Psoas muscle (tissue), 8 donors: ENCODE results near the gene TAF10. TPM values are rescaled to one million over a fixed set of nuclear protein-coding genes. Genes with fewer than 3 reads are reported as not detected.

ENCODE experiments used
- ATAC-seq, 4 donors: fragments of 200-7000 bp; cut with Tn5 transposase; one replicate each; pipeline ENCODE4 v1.9.1; 2020; ENCODE audit warnings: moderate library complexity in 3 of 4, mild to moderate bottlenecking in 2 of 4
- DNase-seq, 2 donors: peaks; one replicate each; pipeline ENCODE4 v3.0.0-alpha.2; 2020
- H3K27ac ChIP-seq: fragments of 200-600 bp; one replicate; pipeline ENCODE4 v1.8.0; 2022
- H3K27me3 ChIP-seq, 3 donors: fragments of 200-600 bp in 1 of 3; one replicate each; pipeline versions ENCODE4 v1.6.1 to v1.8.0; 2013 to 2022; ENCODE audit warnings: low read length in 2 of 3, mild to moderate bottlenecking in 2 of 3, moderate library complexity in 1 of 3; ENCODE audit not compliant: insufficient read depth in 3 of 3
- H3K36me3 ChIP-seq, 2 donors: fragments of 200-600 bp in 1 of 2; one replicate each; pipeline versions ENCODE4 v1.6.1 to v1.8.0; 2013 to 2022; ENCODE audit warnings: low read depth in 1 of 2, mild to moderate bottlenecking in 1 of 2, moderate library complexity in 1 of 2; ENCODE audit not compliant: insufficient read depth in 1 of 2
- H3K4me1 ChIP-seq: fragments of 200-600 bp; one replicate; pipeline ENCODE4 v1.8.0; 2022
- H3K4me3 ChIP-seq: fragments of 200-600 bp; one replicate; pipeline ENCODE4 v1.8.0; 2022; ENCODE audit warnings: mild to moderate bottlenecking
- H3K9me3 ChIP-seq: fragments of 200-600 bp; one replicate; pipeline ENCODE4 v1.8.0; 2022
- WGBS, 3 donors: extraction: QIAGEN DNeasy Blood & Tissue Kit; methylation state at CpG; one replicate each; pipeline versions ENCODE4 v1.1.6 to v1.1.7; 2013; 5-methylcytosine and 5-hydroxymethylcytosine counted together
- intact Hi-C, 2 donors: fragments of 100-400 bp; cut with DNase I; formaldehyde crosslinking; loops; one replicate each; pipeline versions ENCODE4 v1.11.0 to v1.14.2; 2022
- polyA plus RNA-seq, 3 donors: library from polyadenylated mRNA; stranded (reverse); fragments of 200-250 nt; gene quantifications; one replicate each; pipeline ENCODE4 v1.2.3, GENCODE V29; 2013
- total RNA-seq, 4 donors: library from RNA; stranded (reverse); fragmentation: NEBNext Ultra II Directional in 2 of 4; extraction: Animal tissue kit (Norgen Biotek cat#: 25700) in 2 of 4; gene quantifications; one replicate each; pipeline versions ENCODE4 v1.2.1 to v1.2.4, GENCODE V29; 2021 to 2023
- TF ChIP-seq, protein P1 (sequence below): fragments of 200-600 bp; IDR thresholded peaks from one replicate; pipeline ENCODE4 v1.8.0; 2022; ENCODE audit warnings: antibody characterized with exemption
- donor health status: healthy with polysubstance abuse.
- donor health status: DM: no; HTN: no; CAD: no; lungs with moderate emphysema.
- donor health status: Bipolar disorder and iron deficiency.
- donor health status: healthy.
- donor health status: DM: yes; HTN: yes; CAD: no.
- donor health status: DM: no; HTN: no; CAD: no.
- donor health status: DM: no; HTN: no; CAD: no.
- donor health status: DM: yes; HTN: yes; CAD: no.

The TAF10 gene
- total and polyA plus RNA-seq, 7 donors = 67.0 to 119 (median 80.3) TPM

GRCh38 chr11:6586434-6587359 is 25.3 kb downstream of the TAF10 start:
- no peak for DNase-seq
- H3K36me3 ChIP-seq = peaks cover 1 to 16% of the 10 kb centered on the region in 2 donors
- intact Hi-C loops = no loop called here
- TF ChIP-seq, protein P1, sequence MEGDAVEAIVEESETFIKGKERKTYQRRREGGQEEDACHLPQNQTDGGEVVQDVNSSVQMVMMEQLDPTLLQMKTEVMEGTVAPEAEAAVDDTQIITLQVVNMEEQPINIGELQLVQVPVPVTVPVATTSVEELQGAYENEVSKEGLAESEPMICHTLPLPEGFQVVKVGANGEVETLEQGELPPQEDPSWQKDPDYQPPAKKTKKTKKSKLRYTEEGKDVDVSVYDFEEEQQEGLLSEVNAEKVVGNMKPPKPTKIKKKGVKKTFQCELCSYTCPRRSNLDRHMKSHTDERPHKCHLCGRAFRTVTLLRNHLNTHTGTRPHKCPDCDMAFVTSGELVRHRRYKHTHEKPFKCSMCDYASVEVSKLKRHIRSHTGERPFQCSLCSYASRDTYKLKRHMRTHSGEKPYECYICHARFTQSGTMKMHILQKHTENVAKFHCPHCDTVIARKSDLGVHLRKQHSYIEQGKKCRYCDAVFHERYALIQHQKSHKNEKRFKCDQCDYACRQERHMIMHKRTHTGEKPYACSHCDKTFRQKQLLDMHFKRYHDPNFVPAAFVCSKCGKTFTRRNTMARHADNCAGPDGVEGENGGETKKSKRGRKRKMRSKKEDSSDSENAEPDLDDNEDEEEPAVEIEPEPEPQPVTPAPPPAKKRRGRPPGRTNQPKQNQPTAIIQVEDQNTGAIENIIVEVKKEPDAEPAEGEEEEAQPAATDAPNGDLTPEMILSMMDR = no peak
- peaks cover 15% of the 10 kb centered on the region for H3K9me3 ChIP-seq
- H3K4me1 ChIP-seq = peaks cover 6% of the 10 kb centered on the region
- WGBS, 3 donors = 80 to 93% (median 81%) methylated on average over 25 of the region's 25 CpGs
- H3K27ac ChIP-seq = no peak overlapping the region
- no peaks in the 10 kb centered on the region for H3K27me3 ChIP-seq
- no peak overlapping the region for H3K4me3 ChIP-seq
- ATAC-seq = peak; percentile 32 to 50 (median 40)

GRCh38 chr11:6584528-6584927 is 27.5 kb downstream of the TAF10 start:
- intact Hi-C loops = no loop called here
- H3K4me3 ChIP-seq = no peak overlapping the region
- 93 to 99% (median 95%) methylated on average over 4 of the region's 4 CpGs for WGBS, 3 donors
- ATAC-seq (no peak), DNase-seq (no peak)
- peaks cover 6% of the 10 kb centered on the region for H3K4me1 ChIP-seq
- TF ChIP-seq, protein P1 = no peak
- H3K9me3 ChIP-seq = peaks cover 15% of the 10 kb centered on the region
- H3K27ac ChIP-seq = no peak overlapping the region
- no peaks in the 10 kb centered on the region for H3K27me3 ChIP-seq
- H3K36me3 ChIP-seq = peaks cover 0 to 4% of the 10 kb centered on the region in 2 donors

DNA sequence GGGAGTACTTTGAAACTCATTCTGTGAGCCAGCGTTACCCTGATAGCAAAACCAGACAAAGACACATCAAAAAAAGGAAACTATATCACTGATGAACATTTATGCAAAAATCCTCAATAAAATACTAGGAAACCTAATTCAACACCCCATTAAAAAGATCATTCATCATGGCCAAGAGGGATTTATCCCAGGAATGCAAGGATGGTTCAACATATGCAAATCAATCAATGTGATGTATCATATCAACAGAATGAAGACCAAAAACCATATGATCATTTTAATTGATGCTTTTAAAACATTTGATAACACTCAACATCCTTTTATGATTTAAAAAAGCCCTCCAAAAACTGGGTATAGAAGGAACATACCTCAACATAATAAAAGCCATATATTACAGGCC is 28.4 kb downstream of the TAF10 start:
- H3K4me1 ChIP-seq = peaks cover 6% of the 10 kb centered on the region
- DNase-seq (no peak), ATAC-seq (no peak)
- no peak overlapping the region for H3K27ac ChIP-seq
- WGBS, 3 donors = 88 to 94% (median 88%) methylated on average over 1 of the region's 1 CpG
- intact Hi-C loops = no loop called here
- TF ChIP-seq, protein P1 = no peak
- H3K36me3 ChIP-seq = no peaks in the 10 kb centered on the region
- peaks cover 15% of the 10 kb centered on the region for H3K9me3 ChIP-seq
- H3K27me3 ChIP-seq = no peaks in the 10 kb centered on the region
- H3K4me3 ChIP-seq = no peak overlapping the region

GRCh38 chr11:6579681-6580080 is 32.3 kb downstream of the TAF10 start:
- Histone ChIP-seq H3K27ac (no peak overlapping the region), H3K9me3 (peaks cover 12% of the 10 kb centered on the region), H3K4me1 (peaks cover 5% of the 10 kb centered on the region), H3K4me3 (no peak overlapping the region), H3K27me3 (no peaks in the 10 kb centered on the region), H3K36me3 (no peaks in the 10 kb centered on the region)
- no peak for DNase-seq
- WGBS, 3 donors = 40 to 59% (median 41%) methylated on average over 2 of the region's 2 CpGs
- TF ChIP-seq, protein P1 = no peak
- ATAC-seq = no peak
- intact Hi-C loops = no loop called here
